Measurements from ENCODE around the gene PCLO. TPM values are rescaled to one million over a fixed set of nuclear protein-coding genes. Genes with fewer than 3 reads are reported as not detected.

The PCLO gene
- total RNA-seq, 3 donors from 2014 or later = 5.5 to 16.5 (median 7.1) TPM

- DNase-seq (no peak), ATAC-seq (no peak)
- Histone ChIP-seq H3K36me3 (ENCODE audit: low read depth) (no peaks in the 10 kb centered on the region), H3K4me1 (ENCODE audit: low read depth) (no peaks in the 10 kb centered on the region), H3K9me3 (no peaks in the 10 kb centered on the region), H3K4me3 (no peak overlapping the region)
- intact Hi-C loops (cut with DNase I, micrococcal nuclease) = no loop called here
- TF ChIP-seq CTCF (IDR thresholded peaks at IDR 0.05) = no peak
Measured at GRCh38 chr7:82789883-82790609, 372.6 kb downstream of the PCLO start.

- Histone ChIP-seq H3K4me1 (ENCODE audit: low read depth) (no peaks in the 10 kb centered on the region), H3K9me3 (no peaks in the 10 kb centered on the region), H3K36me3 (ENCODE audit: low read depth) (no peaks in the 10 kb centered on the region), H3K4me3 (no peak overlapping the region)
- TF ChIP-seq CTCF (IDR thresholded peaks at IDR 0.05) = no peak
- intact Hi-C loops (cut with DNase I, micrococcal nuclease) = no loop called here
- ATAC-seq (no peak), DNase-seq (no peak)
Measured at GRCh38 chr7:82778021-82778420, 384.7 kb downstream of the PCLO start.

- intact Hi-C loops (cut with DNase I, micrococcal nuclease) = no loop called here
- TF ChIP-seq CTCF (IDR thresholded peaks at IDR 0.05) = no peak
- H3K36me3 ChIP-seq (ENCODE audit: low read depth) = no peaks in the 10 kb centered on the region
- H3K4me3 ChIP-seq = no peak overlapping the region
- no peaks in the 10 kb centered on the region for H3K4me1 ChIP-seq (ENCODE audit: low read depth)
- DNase-seq = no peak
- ATAC-seq = no peak
- no peaks in the 10 kb centered on the region for H3K9me3 ChIP-seq
Measured at GRCh38 chr7:82762880-82763279, 399.8 kb downstream of the PCLO start.

GRCh38 chr7:82760831-82761230 is 401.9 kb downstream of the PCLO start:
- no peaks in the 10 kb centered on the region for H3K36me3 ChIP-seq (ENCODE audit: low read depth)
- no peaks in the 10 kb centered on the region for H3K4me1 ChIP-seq (ENCODE audit: low read depth)
- H3K9me3 ChIP-seq = no peaks in the 10 kb centered on the region
- intact Hi-C loops (cut with DNase I, micrococcal nuclease) = no loop called here
- DNase-seq = no peak
- TF ChIP-seq CTCF (IDR thresholded peaks at IDR 0.05) = no peak
- no peak overlapping the region for H3K4me3 ChIP-seq
- ATAC-seq = no peak

- ATAC-seq (no peak), DNase-seq (no peak)
- intact Hi-C loops (cut with DNase I, micrococcal nuclease) = no loop called here
- TF ChIP-seq CTCF (IDR thresholded peaks at IDR 0.05) = no peak
- no peaks in the 10 kb centered on the region for H3K4me1 ChIP-seq (ENCODE audit: low read depth)
- no peaks in the 10 kb centered on the region for H3K36me3 ChIP-seq (ENCODE audit: low read depth)
- H3K9me3 ChIP-seq = no peaks in the 10 kb centered on the region
- H3K4me3 ChIP-seq = no peak overlapping the region
Measured at GRCh38 chr7:82760074-82760473, 402.6 kb downstream of the PCLO start.
